Measurements from ENCODE around the gene VSIG10L2. TPM values are rescaled to one million over a fixed set of nuclear protein-coding genes. Genes with fewer than 3 reads are reported as not detected.

The VSIG10L2 gene
- total RNA-seq, 2 donors from 2014 or later = not detected

GRCh38 chr11:125933030-125933813, 12.6 kb upstream of the VSIG10L2 start:
- no peaks in the 10 kb centered on the region for H3K4me1 ChIP-seq
- no peaks in the 10 kb centered on the region for H3K36me3 ChIP-seq
- H3K27ac ChIP-seq = no peak overlapping the region
- TF ChIP-seq, protein P1, sequence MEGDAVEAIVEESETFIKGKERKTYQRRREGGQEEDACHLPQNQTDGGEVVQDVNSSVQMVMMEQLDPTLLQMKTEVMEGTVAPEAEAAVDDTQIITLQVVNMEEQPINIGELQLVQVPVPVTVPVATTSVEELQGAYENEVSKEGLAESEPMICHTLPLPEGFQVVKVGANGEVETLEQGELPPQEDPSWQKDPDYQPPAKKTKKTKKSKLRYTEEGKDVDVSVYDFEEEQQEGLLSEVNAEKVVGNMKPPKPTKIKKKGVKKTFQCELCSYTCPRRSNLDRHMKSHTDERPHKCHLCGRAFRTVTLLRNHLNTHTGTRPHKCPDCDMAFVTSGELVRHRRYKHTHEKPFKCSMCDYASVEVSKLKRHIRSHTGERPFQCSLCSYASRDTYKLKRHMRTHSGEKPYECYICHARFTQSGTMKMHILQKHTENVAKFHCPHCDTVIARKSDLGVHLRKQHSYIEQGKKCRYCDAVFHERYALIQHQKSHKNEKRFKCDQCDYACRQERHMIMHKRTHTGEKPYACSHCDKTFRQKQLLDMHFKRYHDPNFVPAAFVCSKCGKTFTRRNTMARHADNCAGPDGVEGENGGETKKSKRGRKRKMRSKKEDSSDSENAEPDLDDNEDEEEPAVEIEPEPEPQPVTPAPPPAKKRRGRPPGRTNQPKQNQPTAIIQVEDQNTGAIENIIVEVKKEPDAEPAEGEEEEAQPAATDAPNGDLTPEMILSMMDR (IDR thresholded peaks at IDR 0.05) = no peak
- H3K9me3 ChIP-seq = no peaks in the 10 kb centered on the region
- no peaks in the 10 kb centered on the region for H3K27me3 ChIP-seq
- DNase-seq (ENCODE audit: low spot score) = peak; percentile 46
- no peak overlapping the region for H3K4me3 ChIP-seq

- no peak overlapping the region for H3K4me3 ChIP-seq
- no peaks in the 10 kb centered on the region for H3K9me3 ChIP-seq
- no peaks in the 10 kb centered on the region for H3K4me1 ChIP-seq
- DNase-seq (ENCODE audit: low spot score) = peak; percentile 34
- TF ChIP-seq, protein P1 (IDR thresholded peaks at IDR 0.05) = no peak
- no peaks in the 10 kb centered on the region for H3K36me3 ChIP-seq
- H3K27me3 ChIP-seq = no peaks in the 10 kb centered on the region
- H3K27ac ChIP-seq = no peak overlapping the region
Observed at GRCh38 chr11:125934473-125934872, 11.4 kb upstream of the VSIG10L2 start.

- Histone ChIP-seq H3K27me3 (no peaks in the 10 kb centered on the region), H3K36me3 (no peaks in the 10 kb centered on the region), H3K27ac (no peak overlapping the region), H3K4me1 (no peaks in the 10 kb centered on the region), H3K9me3 (no peaks in the 10 kb centered on the region), H3K4me3 (no peak overlapping the region)
- TF ChIP-seq, protein P1 (IDR thresholded peaks at IDR 0.05) = no peak
- DNase-seq (ENCODE audit: low spot score) = no peak
Observed at GRCh38 chr11:125935056-125935455, 10.8 kb upstream of the VSIG10L2 start.

DNA sequence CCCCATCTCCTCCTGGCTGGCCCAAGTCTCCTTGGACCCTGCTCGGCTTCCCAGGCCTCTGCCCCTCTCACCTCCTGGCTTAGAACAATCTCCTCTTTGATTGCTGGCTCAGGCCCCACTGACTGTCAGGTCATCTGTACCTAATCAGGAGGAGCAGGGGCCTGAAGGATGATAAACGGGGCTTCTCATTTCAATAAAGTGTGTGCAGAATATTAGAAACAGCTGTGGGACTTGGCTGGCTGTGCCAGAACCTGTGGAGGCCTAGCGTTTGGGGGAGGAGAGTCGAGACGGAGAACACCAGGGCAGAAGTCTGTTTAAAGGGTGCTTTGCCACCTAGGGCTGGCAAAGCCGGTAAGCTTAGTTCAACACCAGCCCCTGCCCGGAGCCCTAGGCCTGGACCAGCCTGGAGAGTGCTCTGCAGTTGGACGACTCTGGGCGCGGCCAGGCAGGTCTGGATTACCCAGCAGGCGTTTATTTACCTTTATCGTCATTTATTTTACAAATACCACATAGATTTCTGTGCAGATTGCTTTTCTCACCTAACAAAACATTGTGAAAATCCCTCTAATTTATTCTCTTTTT, 10.1 kb upstream of the VSIG10L2 start:
- TF ChIP-seq, protein P1 (IDR thresholded peaks at IDR 0.05) = no peak
- Histone ChIP-seq H3K9me3 (no peaks in the 10 kb centered on the region), H3K27ac (no peak overlapping the region), H3K27me3 (no peaks in the 10 kb centered on the region), H3K4me1 (no peaks in the 10 kb centered on the region), H3K36me3 (no peaks in the 10 kb centered on the region), H3K4me3 (no peak overlapping the region)
- DNase-seq (ENCODE audit: low spot score) = peak; percentile 21

DNA sequence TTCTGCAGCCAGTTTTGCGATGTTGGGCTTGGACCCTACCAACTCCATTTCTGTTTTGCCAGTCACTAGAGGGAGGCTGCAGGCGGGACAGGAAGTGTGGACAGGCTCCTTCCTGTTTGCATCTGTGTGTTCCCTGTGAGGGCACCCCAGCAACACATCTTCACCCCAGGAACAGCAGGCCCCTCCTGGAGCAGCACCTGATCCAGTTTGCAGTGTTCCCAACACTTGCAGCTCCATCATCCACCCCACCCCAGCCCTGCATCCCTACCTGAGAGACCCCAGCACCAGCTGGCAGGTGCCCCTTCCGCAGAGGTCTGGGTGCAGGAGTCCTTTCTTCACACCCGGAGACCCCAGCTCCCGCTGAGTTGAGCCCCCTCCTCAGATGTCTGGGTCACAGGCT, 7.4 kb upstream of the VSIG10L2 start:
- Histone ChIP-seq H3K27me3 (no peaks in the 10 kb centered on the region), H3K27ac (no peak overlapping the region), H3K36me3 (no peaks in the 10 kb centered on the region), H3K9me3 (no peaks in the 10 kb centered on the region), H3K4me3 (no peak overlapping the region), H3K4me1 (peaks cover 0 to 13% of the 10 kb centered on the region in 2 donors)
- TF ChIP-seq, protein P1 (IDR thresholded peaks at IDR 0.05) = no peak
- DNase-seq (ENCODE audit: low spot score) = peak; percentile 44

Measured in right atrium auricular region (tissue), 2 donors.